Small intestine (tissue), 7 donors: ENCODE results near the gene TP53BP2. TPM values are rescaled to one million over a fixed set of nuclear protein-coding genes. Genes with fewer than 3 reads are reported as not detected.

Source experiments
- DNase-seq, 2 donors: peaks; one replicate each; pipeline versions ENCODE4 v3.0.0 to v3.0.0-alpha.2; 2013
- FAIRE-seq: peaks from 2 replicates; lab custom pipeline; 2012; peaks lifted over from hg19 to GRCh38; lab: Jason Lieb, UNC
- H3K27ac ChIP-seq, 3 donors: one replicate each; pipeline ENCODE4 v1.5.1; 2013; ENCODE audit warnings: low read length in 2 of 3, mild to moderate bottlenecking in 2 of 3, control low read depth in 1 of 3, inconsistent platforms in 1 of 3, low read depth in 1 of 3, moderate library complexity in 1 of 3
- H3K27me3 ChIP-seq, 3 donors: one replicate each; pipeline ENCODE4 v1.6.1; 2013; ENCODE audit warnings: low read length in 3 of 3, inconsistent platforms in 1 of 3; ENCODE audit not compliant: control insufficient read depth in 3 of 3, insufficient read depth in 3 of 3
- H3K36me3 ChIP-seq, 3 donors: one replicate each; pipeline ENCODE4 v1.6.1; 2013; ENCODE audit warnings: low read length in 3 of 3, inconsistent platforms in 1 of 3, low read depth in 1 of 3, mild to moderate bottlenecking in 1 of 3, moderate library complexity in 1 of 3; ENCODE audit not compliant: control insufficient read depth in 3 of 3, insufficient read depth in 2 of 3
- H3K4me1 ChIP-seq, 3 donors: one replicate each; pipeline ENCODE4 v1.6.1; 2013; ENCODE audit warnings: low read length in 2 of 3, inconsistent platforms in 1 of 3, low read depth in 1 of 3, mild to moderate bottlenecking in 1 of 3, moderate library complexity in 1 of 3; ENCODE audit not compliant: control insufficient read depth in 3 of 3, insufficient read depth in 2 of 3
- H3K4me3 ChIP-seq, 3 donors: one replicate each; pipeline ENCODE4 v1.5.1; 2013; ENCODE audit warnings: low read length in 3 of 3, control low read depth in 1 of 3, inconsistent platforms in 1 of 3, low read depth in 1 of 3, mild to moderate bottlenecking in 1 of 3, moderate library complexity in 1 of 3
- H3K9me3 ChIP-seq, 2 donors: one replicate each; pipeline ENCODE4 v1.6.1; 2013; ENCODE audit warnings: low read depth in 1 of 2, low read length in 1 of 2; ENCODE audit not compliant: control insufficient read depth in 2 of 2, insufficient read depth in 1 of 2
- WGBS, 3 donors: extraction: QIAGEN DNeasy Blood & Tissue Kit; methylation state at CpG; one replicate each; pipeline ENCODE4 v1.1.7; 2013; 5-methylcytosine and 5-hydroxymethylcytosine counted together
- polyA plus RNA-seq, 4 donors: library from polyadenylated mRNA; stranded (reverse) in 3 of 4; unstranded in 1 of 4; fragments of 200-250 nt in 3 of 4; fragments of 120-200 nt in 1 of 4; gene quantifications; one replicate each; pipeline versions ENCODE4 v1.2.1 to v1.2.3, GENCODE V29; 2013
- donor health status: healthy with polysubstance abuse.
- donor health status: control.
- donor health status: control.
- donor health status: Bipolar disorder and iron deficiency.
- donor health status: healthy.

Gene TP53BP2
- polyA plus RNA-seq, 4 donors = 10.8 to 25.2 (median 11.4) TPM

- no peak for FAIRE-seq
- H3K9me3 ChIP-seq = no peaks in the 10 kb centered on the region
- peak overlapping the region in 1 of 3 donors; percentile 1 for H3K4me3 ChIP-seq
- H3K27ac ChIP-seq = peak overlapping the region in 1 of 3 donors; percentile 41
- WGBS, 3 donors = 55 to 77% (median 64%) methylated on average over 3 of the region's 3 CpGs
- H3K36me3 ChIP-seq = peaks cover 0 to 2% (median 0%) of the 10 kb centered on the region in 3 donors
- H3K4me1 ChIP-seq = peaks cover 2 to 17% (median 6%) of the 10 kb centered on the region in 3 donors
- no peak for DNase-seq
- H3K27me3 ChIP-seq = no peaks in the 10 kb centered on the region
Measured at GRCh38 chr1:223831755-223832636, 13.8 kb downstream of the TP53BP2 start.

GRCh38 chr1:223829678-223830077, 16.1 kb downstream of the TP53BP2 start:
- H3K27me3 ChIP-seq = no peaks in the 10 kb centered on the region
- WGBS, 3 donors = 59 to 76% (median 64%) methylated on average over 1 of the region's 1 CpG
- FAIRE-seq (no peak), DNase-seq (no peak)
- H3K36me3 ChIP-seq = peaks cover 0 to 2% (median 0%) of the 10 kb centered on the region in 3 donors
- no peak overlapping the region for H3K27ac ChIP-seq
- H3K4me3 ChIP-seq = no peak overlapping the region
- peaks cover 0 to 20% (median 0%) of the 10 kb centered on the region in 3 donors for H3K4me1 ChIP-seq
- H3K9me3 ChIP-seq = no peaks in the 10 kb centered on the region

- H3K36me3 ChIP-seq = peaks cover 0 to 2% (median 0%) of the 10 kb centered on the region in 3 donors
- peaks cover 0 to 15% (median 0%) of the 10 kb centered on the region in 3 donors for H3K4me1 ChIP-seq
- no peak for FAIRE-seq
- DNase-seq = no peak
- H3K27me3 ChIP-seq = no peaks in the 10 kb centered on the region
- H3K9me3 ChIP-seq = no peaks in the 10 kb centered on the region
- no peak overlapping the region for H3K4me3 ChIP-seq
- no peak overlapping the region for H3K27ac ChIP-seq
- WGBS, 3 donors = 89 to 91% (median 91%) methylated on average over 6 of the region's 6 CpGs
Measured at GRCh38 chr1:223828162-223828848, 17.4 kb downstream of the TP53BP2 start.

GRCh38 chr1:223827193-223827663, 18.5 kb downstream of the TP53BP2 start:
- Histone ChIP-seq H3K4me1 (peaks cover 0 to 13% (median 0%) of the 10 kb centered on the region in 3 donors), H3K9me3 (no peaks in the 10 kb centered on the region), H3K4me3 (no peak overlapping the region), H3K36me3 (peaks cover 0 to 2% (median 2%) of the 10 kb centered on the region in 3 donors), H3K27ac (no peak overlapping the region), H3K27me3 (no peaks in the 10 kb centered on the region)
- no peak for FAIRE-seq
- no peak for DNase-seq
- WGBS, 3 donors = 84 to 91% (median 86%) methylated on average over 3 of the region's 3 CpGs

GRCh38 chr1:223825767-223826748, 19.7 kb downstream of the TP53BP2 start:
- WGBS, 3 donors = 73 to 89% (median 78%) methylated on average over 11 of the region's 11 CpGs
- DNase-seq = no peak
- no peak for FAIRE-seq
- peaks cover 0 to 3% (median 2%) of the 10 kb centered on the region in 3 donors for H3K36me3 ChIP-seq
- no peak overlapping the region for H3K4me3 ChIP-seq
- H3K27ac ChIP-seq = no peak overlapping the region
- H3K9me3 ChIP-seq = no peaks in the 10 kb centered on the region
- no peaks in the 10 kb centered on the region for H3K27me3 ChIP-seq
- H3K4me1 ChIP-seq = peaks cover 0 to 11% (median 0%) of the 10 kb centered on the region in 3 donors

GRCh38 chr1:223824712-223825111, 21.0 kb downstream of the TP53BP2 start:
- H3K4me3 ChIP-seq = no peak overlapping the region
- H3K27ac ChIP-seq = no peak overlapping the region
- peaks cover 0 to 5% (median 5%) of the 10 kb centered on the region in 3 donors for H3K36me3 ChIP-seq
- peaks cover 0 to 11% (median 0%) of the 10 kb centered on the region in 3 donors for H3K4me1 ChIP-seq
- FAIRE-seq = no peak
- no peaks in the 10 kb centered on the region for H3K9me3 ChIP-seq
- DNase-seq = no peak
- no peaks in the 10 kb centered on the region for H3K27me3 ChIP-seq
- 91 to 95% (median 92%) methylated on average over 4 of the region's 4 CpGs for WGBS, 3 donors

GRCh38 chr1:223824287-223824686, 21.5 kb downstream of the TP53BP2 start:
- Histone ChIP-seq H3K4me1 (peaks cover 0 to 11% (median 0%) of the 10 kb centered on the region in 3 donors), H3K4me3 (no peak overlapping the region), H3K9me3 (no peaks in the 10 kb centered on the region), H3K27me3 (no peaks in the 10 kb centered on the region), H3K36me3 (peaks cover 0 to 5% (median 5%) of the 10 kb centered on the region in 3 donors), H3K27ac (no peak overlapping the region)
- DNase-seq (no peak), FAIRE-seq (no peak)
- WGBS, 3 donors = 83 to 93% (median 90%) methylated on average over 9 of the region's 9 CpGs
